HG02943 (cell line): ENCODE data around the gene GDPD3.

Source experiments
- ATAC-seq: cut with Tn5 transposase; IDR thresholded peaks from one replicate; pipeline ENCODE4 v1.9.1; 2021; ENCODE audit warnings: mild to moderate bottlenecking, low read depth, moderate library complexity; ENCODE audit not compliant: unreplicated experiment

Gene GDPD3

DNA sequence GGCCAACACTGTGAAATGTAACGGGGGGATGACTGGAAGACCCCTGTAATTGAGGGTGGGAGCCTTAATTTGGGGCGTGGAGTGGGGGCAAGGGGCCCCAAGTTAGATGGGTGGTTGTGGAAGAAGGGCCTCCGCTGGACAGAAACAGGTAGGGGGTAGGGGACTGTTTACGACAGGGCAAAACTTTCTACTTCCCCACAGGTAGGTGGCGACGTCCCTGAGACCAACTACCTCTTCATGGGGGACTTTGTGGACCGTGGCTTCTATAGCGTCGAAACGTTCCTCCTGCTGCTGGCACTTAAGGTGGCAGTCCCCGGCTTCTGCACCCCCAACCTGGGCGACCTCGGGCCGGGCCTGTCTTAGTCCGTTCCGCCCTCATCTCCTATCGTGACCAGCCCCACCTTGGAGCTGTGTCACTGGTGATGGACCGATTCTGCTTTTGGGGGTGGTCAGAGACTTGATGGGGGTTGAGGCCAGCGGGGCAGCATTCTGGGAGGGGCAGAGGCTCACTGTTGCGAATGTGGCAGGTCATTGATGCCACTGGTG lies 30.7 kb downstream of the GDPD3 start:
- no peak for ATAC-seq

DNA sequence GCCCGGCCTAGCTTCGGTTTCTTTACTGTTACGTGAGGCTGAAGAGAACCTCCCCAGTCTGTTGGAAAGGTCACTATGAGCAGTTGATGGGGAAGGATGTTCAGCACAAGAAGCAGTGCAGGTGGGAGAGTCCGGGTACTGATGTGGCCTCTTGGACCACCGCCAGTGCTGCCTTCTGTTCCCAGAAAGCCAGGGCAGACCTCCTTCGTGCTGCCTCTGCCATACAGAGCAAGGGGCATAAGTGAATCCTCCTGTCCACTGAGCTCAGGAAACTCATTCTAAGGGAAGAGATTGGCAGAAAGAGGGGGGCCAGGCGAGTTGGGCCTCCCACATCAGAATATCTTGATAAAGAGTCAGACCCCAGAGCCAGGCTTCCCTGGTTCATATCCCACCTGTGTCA lies 33.9 kb downstream of the GDPD3 start:
- no peak for ATAC-seq

DNA sequence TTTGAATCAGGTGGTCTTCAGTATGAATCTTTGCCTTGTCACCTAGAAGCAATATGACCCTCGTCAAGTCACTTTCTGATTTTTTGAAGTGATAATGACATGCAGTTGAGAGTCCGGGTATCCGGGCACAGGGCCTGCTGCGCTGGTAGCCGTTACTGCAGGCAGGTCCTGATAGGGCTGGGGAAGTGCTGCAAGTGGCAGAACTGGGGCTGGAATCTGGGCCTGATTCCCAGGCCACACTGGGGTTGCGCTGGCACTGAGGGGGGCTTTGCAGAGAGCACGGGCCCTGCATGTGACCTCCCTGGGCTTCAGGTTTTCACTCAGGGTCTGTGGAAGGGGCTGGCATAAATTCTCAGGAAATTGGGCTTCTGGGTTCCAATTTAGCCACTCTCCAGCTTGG lies 34.6 kb downstream of the GDPD3 start:
- ATAC-seq, result no peak

DNA sequence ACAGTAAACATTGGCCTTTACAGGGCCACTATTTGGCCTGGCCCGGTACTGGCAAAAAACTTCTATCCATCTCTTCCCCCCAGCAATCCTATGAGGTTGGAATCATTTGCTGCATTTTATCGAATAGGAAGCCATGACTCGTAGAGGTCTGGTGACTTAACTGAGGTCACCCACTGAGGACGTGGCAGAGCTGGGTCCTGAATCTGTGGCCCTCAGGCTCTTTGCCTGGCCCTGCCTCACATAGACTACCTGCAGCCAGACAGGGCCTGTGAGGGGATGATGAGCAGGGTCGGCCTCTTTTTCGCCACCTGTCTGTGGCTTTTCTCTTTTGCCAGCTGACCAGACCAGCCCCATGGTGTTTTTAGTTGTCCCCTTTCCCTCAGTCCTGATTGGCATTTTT lies 35.7 kb downstream of the GDPD3 start:
- ATAC-seq, result no peak

DNA sequence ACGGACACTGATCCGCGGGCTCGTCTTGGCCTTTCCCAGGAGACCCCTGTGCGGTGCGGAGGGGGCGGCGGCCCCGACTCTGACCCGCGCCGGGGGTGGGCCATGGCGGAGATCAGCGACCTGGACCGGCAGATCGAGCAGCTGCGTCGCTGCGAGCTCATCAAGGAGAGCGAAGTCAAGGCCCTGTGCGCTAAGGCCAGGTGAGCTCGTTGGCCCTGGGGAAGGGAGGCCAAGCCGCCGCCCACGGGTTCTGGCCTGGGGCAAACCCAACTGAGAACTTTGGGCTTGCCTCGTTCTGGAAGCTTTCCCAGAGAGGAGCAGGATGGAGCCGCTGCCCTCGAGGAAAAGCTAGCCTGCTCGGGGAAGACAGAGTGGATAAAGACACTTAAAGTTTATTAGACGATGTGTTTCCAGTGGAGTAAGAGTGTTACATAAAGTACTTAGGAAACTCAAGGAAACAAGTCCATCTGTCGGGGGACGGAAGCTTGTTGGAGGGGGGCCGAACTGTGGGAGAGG lies 37.0 kb downstream of the GDPD3 start:
- peak; percentile 16 for ATAC-seq

DNA sequence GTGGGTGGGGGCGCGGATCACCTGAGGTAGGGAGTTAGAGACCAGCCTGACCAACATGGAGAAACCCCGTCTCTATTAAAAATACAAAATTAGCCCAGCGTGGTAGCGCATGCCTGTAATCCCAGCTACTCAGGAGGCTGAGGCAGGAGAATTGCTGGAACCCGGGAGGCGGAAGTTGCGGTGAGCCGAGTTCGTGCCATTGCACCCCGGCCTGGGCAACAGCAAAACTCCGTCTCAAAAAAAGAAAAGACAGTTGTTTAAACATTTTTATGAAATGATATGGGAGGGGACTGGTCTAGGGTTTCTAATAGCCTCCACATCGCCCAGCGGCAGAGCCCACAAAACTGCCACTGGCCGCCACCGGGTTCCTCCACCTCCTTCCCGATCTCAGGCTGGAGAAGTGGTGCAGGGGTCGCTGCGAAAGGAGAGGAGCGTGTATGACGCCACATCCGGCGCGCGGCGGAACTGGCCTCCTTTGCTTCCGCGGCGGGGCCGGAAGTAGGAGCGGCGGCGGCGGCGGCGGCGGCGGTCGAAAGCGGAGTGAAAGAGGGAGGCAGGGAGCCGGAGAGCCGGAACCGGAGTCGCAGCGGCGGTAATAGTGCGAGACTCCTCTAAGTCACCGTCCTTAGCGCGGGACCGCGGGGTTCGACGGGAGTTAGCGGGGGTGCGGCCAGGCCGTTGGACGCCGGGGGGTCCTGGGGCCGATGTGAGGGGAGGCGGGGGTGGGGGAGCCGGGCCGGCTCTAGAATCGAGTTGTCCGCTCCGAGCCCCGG lies 37.6 kb downstream of the GDPD3 start, which contains the start of gene PPP4C:
Gene PPP4C (plus strand): TSS at position 492 of the 773 bp plus-strand sequence. CDS start 384 bp downstream, outside the sequence.
- peak; percentile 84 for ATAC-seq

DNA sequence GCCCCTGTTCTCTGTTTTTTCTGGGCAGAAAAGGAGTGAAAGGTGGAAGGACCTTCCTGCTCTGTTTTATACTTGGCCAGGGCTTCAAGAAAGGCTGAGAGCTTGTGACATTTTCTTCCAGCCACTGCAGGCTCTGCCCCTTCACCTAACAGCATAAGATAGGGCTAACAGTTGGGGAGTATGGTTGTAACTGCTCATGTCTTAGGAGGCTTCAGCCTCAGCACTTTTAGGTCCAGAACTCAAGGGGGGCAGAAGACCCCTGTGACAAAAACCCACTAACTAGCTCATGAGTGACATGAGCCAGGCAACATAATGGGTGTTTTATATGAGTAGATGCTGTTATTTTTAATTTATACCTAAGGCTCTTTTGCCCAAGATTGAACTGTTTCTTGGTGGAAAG lies 42.8 kb downstream of the GDPD3 start:
- ATAC-seq, result no peak

DNA sequence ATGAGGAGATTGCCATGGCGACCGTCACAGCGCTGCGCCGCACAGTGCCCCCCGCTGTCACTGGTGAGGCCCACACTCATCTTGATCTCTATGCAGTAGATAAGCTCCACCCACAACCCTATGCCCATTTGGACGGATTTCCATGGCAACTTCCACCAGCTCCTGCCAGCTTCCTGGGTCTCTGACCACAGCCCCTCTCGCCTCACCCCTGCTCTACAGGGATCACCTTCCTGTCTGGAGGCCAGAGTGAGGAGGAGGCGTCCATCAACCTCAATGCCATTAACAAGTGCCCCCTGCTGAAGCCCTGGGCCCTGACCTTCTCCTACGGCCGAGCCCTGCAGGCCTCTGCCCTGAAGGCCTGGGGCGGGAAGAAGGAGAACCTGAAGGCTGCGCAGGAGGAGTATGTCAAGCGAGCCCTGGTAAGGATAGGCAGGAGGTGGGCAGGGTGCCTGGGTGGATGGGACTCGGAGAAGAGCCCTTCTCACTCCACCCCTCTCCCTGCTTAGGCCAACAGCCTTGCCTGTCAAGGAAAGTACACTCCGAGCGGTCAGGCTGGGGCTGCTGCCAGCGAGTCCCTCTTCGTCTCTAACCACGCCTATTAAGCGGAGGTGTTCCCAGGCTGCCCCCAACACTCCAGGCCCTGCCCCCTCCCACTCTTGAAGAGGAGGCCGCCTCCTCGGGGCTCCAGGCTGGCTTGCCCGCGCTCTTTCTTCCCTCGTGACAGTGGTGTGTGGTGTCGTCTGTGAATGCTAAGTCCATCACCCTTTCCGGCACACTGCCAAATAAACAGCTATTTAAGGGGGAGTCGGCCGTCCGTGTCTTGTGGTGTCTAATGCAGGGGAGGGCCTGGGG lies 43.5 kb downstream of the GDPD3 start:
- no peak for ATAC-seq

DNA sequence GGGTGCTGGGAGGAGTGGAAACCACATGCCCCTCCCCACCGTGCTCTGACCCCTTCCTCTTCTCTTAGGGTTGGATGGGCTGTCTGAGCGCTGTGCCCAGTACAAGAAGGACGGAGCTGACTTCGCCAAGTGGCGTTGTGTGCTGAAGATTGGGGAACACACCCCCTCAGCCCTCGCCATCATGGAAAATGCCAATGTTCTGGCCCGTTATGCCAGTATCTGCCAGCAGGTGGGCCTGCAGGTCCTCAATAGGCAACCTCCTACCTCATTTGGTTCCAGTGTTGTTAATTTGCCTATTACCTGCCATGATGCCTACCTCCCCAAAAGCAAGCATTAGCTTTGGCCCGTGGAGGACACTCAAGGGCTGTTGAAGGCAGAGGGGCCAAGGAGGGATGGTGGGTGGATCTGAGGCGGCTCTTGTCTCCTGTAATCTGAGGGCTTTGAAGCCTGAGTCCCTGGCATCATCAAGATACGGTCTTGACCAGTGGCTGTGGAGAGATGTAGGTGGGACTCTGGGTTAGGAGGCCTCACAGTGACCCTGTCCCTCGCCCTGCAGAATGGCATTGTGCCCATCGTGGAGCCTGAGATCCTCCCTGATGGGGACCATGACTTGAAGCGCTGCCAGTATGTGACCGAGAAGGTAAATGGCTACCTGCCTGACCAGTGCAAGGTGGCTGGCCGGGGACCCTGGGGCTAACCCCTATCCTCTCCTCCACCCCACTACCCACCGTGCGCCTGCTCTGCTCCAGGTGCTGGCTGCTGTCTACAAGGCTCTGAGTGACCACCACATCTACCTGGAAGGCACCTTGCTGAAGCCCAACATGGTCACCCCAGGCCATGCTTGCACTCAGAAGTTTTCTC lies 44.4 kb downstream of the GDPD3 start:
- no peak for ATAC-seq

DNA sequence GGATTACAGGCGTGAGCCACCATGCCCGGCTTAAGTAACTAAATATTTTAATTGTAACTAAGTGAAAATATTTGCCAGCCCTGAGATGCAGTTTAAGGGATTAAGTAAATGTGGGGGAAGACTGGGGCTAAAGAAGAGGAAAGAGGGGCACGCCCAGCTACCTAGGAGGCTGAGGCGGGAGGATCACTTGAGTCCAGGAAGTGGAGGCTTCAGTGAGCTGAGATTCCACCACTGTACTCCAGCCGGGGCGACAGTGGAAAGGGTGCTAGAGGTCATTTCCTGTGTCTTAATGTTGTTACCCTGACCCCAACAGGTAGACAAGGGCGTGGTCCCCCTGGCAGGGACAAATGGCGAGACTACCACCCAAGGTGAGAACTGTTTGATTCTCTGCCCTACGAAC lies 45.0 kb downstream of the GDPD3 start:
- ATAC-seq, result no peak

DNA sequence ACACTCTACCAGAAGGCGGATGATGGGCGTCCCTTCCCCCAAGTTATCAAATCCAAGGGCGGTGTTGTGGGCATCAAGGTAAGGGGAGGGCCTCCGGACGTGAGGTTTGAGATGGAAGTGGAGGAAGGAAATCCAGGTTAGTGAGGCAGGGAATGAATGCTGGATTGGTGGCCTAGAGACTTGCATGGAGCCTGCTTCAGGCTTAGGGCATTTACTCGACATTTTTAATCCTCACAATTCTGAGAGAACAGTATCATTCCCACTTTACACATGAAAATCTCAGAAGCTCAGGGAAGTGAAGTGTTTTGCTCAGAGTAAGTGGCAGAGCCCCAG lies 45.8 kb downstream of the GDPD3 start:
- ATAC-seq, result no peak

DNA sequence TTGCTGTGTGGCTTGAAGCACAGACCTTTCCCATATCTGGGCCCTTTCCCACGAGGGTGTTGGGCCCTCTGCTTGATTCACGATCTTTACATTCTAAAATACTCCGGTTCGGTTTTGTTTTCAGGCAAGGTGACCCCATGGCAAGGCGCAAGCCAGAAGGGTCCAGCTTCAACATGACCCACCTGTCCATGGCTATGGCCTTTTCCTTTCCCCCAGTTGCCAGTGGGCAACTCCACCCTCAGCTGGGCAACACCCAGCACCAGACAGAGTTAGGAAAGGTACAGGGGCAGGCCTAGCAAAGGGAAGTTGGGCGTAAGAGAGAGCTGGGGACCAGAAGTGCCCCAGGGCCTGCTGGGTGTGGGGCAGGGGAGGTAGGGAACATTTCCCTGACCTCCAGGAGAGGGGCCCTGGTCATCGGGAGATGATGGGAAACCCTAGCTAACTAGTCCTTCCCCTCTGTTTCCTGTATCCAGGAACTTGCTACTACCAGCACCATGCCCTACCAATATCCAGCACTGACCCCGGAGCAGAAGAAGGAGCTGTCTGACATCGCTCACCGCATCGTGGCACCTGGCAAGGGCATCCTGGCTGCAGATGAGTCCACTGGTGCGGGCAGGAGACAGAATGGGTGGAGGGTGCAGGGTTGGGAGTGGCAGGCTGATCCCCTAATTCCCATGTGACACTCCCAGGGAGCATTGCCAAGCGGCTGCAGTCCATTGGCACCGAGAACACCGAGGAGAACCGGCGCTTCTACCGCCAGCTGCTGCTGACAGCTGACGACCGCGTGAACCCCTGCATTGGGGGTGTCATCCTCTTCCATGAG lies 46.4 kb downstream of the GDPD3 start:
- no peak for ATAC-seq

DNA sequence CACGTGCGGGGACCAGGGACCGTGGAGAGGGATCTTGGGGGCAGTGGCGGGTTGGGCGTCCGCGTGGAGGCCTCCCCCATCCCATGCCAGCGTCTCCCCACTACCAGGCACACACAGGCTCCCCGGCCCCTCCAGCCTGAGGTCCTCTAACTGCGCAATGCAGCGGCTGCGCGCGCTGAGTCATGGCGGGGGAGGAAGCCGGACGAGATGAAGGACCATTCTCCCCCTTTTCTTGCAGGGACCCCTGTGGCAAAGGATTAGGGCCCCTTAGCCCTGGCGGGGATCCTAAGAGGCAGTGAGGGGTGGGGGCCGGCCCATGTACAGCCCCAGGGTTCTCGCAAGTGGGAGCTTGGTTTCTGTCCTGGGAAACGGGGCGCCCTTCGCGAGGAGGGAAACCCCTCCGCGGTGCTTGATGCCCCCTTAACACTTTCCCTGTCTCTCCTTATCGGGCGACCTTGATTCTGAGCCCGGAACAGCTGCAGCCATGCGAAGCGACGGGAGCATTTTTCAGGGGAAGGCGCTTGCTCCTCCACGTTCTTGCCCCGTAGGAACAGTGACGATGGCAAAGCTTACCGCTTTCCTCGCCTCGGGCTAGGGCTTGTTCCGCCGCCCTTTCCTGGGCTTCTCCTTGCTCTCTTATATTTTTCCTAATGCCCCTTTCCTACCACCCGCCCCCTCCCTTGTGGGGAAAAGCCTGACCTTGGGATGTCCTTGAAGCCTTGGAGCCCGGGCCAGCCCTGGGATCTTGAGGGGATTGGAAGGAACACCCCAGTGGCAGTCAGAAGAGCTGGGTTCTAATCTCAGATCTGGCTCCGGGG lies 47.2 kb downstream of the GDPD3 start:
- no peak for ATAC-seq

DNA sequence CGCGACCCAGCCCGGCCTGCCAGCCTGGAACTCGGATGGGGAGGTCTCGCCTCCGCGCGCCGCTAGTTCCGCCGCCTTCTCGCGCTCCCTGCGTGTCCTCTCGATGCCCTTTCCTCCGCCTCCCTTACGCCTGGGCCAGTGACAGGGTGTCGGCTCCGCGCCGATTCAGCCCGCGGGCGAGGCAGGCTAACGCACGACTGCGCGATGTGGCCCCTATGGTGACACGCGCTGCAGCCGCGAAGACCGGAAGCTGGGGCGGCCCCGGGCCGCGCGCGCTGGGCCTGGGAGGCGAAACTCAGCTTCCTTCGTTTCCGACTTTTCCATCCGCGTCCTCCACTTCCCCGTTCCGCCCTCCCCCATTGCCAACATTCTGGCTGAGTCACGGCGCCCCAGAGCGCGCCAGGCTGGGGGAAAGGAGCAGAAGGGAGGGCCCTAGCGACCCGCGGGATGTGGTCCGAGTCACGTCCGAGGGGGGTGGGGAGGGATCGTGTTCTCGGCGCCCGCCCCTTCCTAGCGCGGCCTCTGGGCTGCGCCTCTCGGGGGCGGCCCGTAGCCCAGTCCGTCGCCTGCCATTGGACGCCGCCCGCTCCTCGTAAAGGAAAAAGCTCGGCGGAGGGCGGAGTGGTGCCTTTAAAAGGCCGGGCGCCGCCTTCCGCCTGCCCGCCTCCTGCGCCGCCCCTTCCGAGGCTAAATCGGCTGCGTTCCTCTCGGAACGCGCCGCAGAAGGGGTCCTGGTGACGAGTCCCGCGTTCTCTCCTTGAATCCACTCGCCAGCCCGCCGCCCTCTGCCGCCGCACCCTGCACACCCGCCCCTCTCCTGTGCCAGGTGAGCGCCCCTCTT lies 48.0 kb downstream of the GDPD3 start, which contains the start of gene ALDOA:
Gene ALDOA (plus strand): TSS at position 659 of the 841 bp plus-strand sequence. CDS start 1,138 bp downstream, outside the sequence.
- ATAC-seq, result peak; percentile 75

DNA sequence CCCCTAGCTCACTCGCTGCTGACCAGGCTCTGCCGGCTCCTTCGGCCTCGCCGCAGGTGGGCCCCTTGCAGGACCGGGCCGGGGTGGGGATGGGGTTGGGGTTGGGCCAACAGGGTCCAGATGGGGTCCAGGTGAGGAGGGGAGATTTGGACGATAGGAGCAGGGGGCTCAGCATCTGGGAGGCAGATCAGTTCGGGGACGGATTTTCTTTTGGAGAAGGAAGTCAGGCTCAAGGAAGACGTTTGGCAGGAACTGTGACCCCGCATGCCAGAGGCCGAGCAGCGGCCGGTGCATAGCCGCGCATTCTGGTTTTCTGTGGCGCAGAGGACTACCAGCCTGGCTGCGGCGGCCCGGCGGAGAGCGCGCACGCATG lies 48.6 kb downstream of the GDPD3 start:
- no peak for ATAC-seq

DNA sequence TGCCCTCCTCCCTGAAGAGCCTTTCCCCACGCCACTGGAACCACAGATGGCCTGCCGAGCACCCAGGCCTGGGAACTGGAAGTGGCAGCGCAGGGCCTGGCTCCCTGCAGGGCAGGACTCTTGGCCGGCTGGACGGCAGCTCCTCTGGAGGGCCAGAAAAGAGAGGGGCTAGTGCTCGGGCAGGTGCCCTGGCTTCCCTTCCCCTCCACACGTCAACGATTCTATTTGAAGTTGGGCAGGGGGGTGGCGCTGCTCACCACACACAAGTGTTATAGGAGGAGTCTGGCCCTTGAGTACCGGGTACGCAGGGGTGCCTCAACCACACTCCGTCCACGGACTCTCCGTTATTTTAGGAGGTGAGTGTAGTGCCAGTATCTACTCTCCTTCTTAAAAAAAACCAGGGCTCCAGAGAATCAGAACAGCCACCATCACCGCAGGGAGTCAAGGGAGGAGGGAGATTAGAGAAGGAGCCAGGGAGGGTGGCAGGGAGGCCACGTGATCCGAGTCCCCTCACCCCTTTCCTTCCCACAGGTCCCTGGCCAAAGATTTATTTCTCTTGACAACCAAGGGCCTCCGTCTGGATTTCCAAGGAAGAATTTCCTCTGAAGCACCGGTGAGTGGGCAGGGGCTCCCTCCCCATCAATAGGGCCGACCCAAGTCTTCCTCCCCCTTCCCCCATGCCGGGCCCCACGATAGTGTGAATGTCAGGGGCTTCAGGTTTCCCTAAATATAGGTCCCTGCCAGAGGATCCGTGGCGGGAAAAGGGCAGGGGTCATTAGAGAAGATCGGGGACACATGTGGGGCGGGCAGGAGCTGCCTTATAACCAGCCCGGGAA lies 49.2 kb downstream of the GDPD3 start:
- ATAC-seq, result no peak
